CD4-positive, alpha-beta T cell treated with Interleukin-6 at 100 ng/mL for 8 hours (primary cell): ENCODE data around the gene PKDCC.

Experiments used
- DNase-seq: peaks from one replicate; pipeline ENCODE4 v3.0.0-alpha.2; 2020; ENCODE audit warnings: mixed read lengths, low spot score

PKDCC gene

DNA sequence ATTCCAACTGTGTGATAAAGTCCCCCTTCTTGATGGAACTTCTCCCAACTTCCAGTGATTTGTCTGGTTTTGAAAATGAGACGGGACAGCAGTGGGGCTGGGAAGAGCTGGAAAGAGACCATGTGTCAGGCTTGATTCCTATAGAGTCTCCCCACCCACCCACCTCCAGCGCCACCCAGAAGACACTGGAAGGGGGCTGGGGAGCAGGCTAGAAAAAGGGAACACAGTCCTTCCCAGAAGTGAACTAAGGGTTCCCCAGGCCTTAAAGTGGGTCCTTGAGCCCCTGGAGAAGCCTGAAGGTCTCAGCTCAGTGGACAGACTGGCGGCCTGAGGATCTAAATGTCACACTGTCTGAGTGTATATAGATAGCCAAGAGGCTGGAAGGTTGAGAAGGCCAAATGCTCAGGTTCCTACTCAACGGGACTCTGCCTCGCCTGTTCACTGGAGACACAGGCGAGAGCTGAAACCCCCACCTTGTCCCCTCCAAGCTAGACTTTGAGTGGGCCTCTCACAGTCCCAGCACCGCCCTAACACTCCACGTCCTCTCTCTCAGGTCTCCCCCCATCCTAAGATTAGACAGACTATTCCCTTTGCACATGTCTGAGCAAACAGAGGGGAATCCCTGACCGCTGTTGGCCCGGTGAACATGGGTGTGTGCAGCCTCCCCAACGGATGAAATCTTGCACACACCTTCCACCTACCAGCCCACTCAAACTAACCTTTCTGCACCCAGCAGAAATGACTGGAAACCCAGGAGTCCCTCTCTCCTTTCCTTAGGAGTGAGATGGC is 1.6 kb downstream of the PKDCC start:
- DNase-seq: no peak

- no peak for DNase-seq
Measured at GRCh38 chr2:42050010-42050702, 2.3 kb downstream of the PKDCC start.

GRCh38 chr2:42050703-42051542 is 3.1 kb downstream of the PKDCC start:
- no peak for DNase-seq

DNA sequence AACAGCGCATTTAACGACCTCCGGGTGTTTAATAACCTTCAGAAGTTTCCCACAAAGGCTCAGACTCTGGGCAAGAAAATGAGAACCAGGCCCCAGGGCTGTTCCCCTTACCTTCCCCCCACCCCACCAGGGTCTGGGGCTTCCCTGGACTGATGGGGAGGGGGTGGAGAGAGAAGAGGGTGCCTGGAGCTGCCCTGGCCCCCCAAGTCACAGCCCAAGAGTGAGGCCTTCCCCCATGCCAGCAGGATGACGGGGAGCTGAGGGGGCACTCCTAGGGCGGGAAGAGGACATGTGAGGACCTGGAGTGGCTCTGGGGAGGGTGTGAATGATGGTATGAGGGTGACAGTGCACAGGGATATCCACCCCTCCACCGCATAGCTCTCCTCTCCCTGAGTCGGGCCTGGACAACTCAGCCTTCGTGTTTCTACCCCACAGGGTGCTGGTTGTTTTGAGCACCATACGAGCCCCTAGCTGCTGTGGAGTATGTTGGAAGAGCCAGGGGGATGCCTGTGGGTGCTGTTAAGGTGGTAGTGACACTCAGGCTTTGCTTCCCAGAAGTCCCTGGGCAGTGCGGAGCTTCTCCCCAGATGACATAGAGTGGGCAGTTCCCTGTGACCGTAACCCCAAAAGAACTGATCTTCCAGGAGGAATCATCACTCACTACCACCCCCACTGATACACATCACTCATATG is 3.9 kb downstream of the PKDCC start:
- DNase-seq: no peak

- no peak for DNase-seq
Measured at GRCh38 chr2:42052702-42053481, 5.1 kb downstream of the PKDCC start.

DNA sequence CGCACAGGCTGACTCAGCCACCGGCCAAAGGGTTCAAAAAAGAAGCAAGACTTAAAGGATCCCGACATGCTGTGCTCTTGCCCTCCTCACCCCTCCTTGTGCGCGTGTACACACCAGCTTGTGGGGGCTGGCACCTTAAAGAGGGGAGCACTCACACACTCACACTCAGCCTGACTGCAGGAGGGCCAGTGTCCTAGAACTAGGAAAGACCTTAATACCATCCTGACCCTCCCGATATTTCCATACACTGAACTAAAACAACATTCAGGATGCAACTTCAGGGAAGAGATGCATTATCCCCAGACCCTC is 5.6 kb downstream of the PKDCC start:
- DNase-seq: no peak

GRCh38 chr2:42053791-42054701 is 6.2 kb downstream of the PKDCC start:
- DNase-seq: no peak

DNA sequence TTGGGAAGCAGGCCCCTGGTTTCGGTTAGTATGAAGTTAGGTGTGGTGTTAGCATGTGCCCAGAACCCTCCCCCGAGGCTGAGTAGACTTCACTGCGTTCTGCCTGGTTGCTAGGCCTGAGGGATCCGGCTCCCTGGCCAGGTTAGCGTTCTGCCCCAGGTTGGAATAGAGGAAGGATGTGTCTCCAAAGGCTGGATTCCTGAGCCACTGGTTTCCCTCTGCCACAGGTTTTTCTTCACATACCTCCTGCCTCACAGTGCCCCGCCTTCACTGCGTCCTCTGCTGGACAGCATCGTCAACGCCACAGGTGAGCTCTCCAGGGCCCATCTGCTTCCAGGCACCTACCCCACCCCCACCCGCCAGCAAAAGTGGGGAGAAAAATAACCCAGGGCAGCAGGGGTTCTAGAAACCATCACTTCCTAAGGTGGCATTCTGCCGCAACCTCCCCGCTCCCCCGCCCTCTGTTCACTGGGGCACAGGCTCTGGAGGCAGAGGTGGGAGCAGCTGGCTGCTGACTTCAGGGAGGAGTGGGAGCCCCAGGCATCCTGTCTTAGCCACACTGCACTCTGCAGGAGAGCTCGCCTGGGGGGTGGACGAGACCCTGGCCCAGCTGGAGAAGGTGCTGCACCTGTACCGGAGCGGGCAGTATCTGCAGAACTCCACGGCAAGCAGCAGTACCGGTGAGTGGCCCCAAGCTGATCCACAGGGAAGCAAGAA is 7.1 kb downstream of the PKDCC start:
- no peak for DNase-seq

DNA sequence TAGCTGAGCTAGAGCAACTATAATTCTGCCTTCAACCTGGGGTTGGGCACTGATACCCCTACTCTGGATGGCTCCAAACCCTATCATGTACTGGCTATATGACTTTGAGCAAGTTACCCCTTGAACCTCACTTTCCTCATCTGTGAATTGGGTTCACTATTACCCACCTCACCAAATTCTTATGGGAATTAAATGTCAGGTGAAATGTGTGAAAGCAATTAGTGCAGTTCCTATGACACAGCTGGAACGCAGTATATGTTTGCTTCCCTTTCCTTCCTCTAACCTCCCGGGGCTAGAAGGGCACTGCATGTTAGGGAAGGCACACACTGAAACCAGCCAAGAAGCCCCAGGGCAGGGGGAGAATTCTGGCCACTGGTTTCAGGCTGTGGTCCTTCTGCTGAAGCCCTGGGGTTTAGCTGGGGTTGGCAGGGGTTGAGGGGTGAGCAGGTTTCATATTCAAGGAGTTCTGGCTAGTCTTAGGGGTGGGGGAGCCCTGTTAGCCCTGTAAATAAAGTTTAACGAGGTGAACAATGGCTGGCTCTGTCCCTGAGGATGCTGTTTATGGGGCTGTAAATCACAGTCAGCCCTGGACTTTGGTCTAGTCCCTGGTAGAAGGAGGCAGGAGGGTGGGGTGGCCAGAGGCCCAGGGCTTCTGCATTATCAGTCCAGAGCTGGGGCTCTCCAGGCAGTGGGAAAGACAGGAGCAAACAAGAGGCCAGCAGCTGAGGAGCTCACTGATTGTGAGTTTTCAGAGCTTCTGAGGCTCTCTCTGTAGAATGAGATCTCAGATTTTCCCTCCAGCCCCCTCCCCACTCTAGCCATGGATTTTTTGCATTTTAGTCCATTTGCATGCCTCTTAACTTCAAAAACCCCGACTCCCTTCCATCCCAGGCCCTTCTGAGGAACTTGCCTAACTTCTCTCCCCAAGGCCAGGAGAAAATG is 8.0 kb downstream of the PKDCC start:
- DNase-seq: no peak

- DNase-seq: no peak
Measured at GRCh38 chr2:42057159-42057901, 9.5 kb downstream of the PKDCC start.

GRCh38 chr2:42057902-42058450 is 10.2 kb downstream of the PKDCC start:
- no peak for DNase-seq

DNA sequence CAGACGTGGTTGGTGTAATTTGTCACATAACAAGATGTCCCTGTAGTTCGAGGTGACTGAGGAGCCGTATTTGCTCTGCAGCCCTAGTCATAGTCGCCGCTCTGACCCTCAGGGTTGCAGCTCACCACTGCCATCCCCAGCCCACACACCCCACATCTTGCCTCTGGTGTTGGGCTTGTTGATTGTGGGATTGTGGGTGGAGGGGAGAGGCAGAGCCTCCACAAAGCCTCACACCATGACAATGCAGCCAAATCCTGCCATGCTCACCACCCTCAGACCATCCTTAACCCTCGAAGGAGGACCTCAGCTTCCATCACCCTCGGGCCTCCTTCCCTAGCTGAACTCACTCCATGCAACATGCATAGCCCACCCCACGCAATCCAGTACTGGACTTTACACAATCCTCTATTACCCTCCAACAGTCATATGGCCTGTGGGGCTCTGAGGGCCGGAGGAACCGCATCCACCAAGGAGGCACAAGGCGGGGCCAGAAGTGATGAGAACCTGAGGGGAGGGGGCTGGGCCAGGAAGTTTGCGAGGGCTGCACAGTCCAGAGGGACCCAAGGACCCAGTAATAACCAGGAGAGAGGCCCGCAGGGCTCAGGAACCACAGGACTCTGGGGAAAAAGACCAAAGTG is 11.6 kb downstream of the PKDCC start:
- no peak for DNase-seq

GRCh38 chr2:42060028-42060427 is 12.2 kb downstream of the PKDCC start:
- DNase-seq: no peak

- no peak for DNase-seq
Measured at GRCh38 chr2:42060718-42061619, 13.1 kb downstream of the PKDCC start.

DNA sequence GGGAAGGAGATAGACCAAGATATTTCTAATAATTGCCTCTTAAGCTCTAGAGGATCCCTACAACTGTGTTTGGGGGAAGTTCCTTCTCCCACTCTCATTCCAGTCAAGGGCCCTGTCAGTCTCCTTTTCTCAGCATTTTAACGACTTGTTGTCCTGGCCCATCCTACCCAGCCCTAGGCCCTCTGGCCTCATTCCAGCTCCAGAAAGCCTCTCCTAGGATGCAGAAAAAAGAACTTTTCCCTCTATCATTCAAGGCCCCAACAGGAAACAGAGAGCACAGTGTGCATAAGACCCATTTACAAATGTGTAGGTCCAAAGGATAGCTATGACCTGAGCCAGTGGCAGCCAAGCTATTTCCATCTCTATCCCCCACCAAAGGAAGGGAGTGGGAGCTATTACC is 14.0 kb downstream of the PKDCC start:
- no peak for DNase-seq
